Pancreas (tissue), 10 donors: ENCODE results near the gene LRP8. TPM values are rescaled to one million over a fixed set of nuclear protein-coding genes. Genes with fewer than 3 reads are reported as not detected.

Source experiments
- ATAC-seq, 4 donors: fragments of 200-7000 bp; cut with Tn5 transposase; one replicate each; pipeline versions ENCODE4 v1.8.0 to v1.9.1; 2020; ENCODE audit warnings: mild to moderate bottlenecking in 4 of 4, moderate library complexity in 4 of 4
- DNase-seq, 6 donors: peaks; one replicate each; pipeline ENCODE4 v3.0.0-alpha.2; 2020
- FAIRE-seq: peaks from 2 replicates; lab custom pipeline; 2012; peaks lifted over from hg19 to GRCh38; lab: Jason Lieb, UNC
- H3K27ac ChIP-seq, 4 donors: fragments of 200-600 bp; sonication (generic); 1 replicate in 3 of 4; 2 replicates in 1 of 4; pipeline versions ENCODE4 v1.5.0 to v1.8.0; 2020
- H3K27me3 ChIP-seq, 4 donors: fragments of 200-600 bp; one replicate each; pipeline ENCODE4 v1.8.0; 2021
- H3K36me3 ChIP-seq, 3 donors: fragments of 200-600 bp; sonication (generic) in 1 of 3; one replicate each; pipeline versions ENCODE4 v1.5.0 to v1.8.0; 2020 to 2021
- H3K4me1 ChIP-seq, 3 donors: fragments of 200-600 bp; one replicate each; pipeline ENCODE4 v1.8.0; 2021
- H3K4me3 ChIP-seq, 4 donors: fragments of 200-600 bp; sonication (generic) in 2 of 4; one replicate each; pipeline versions ENCODE4 v1.5.0 to v1.8.0; 2020 to 2021
- H3K9me3 ChIP-seq, 4 donors: fragments of 200-600 bp; one replicate each; pipeline ENCODE4 v1.8.0; 2021
- CTCF ChIP-seq, 4 donors: fragments of 200-600 bp; sonication (generic) in 3 of 4; IDR thresholded peaks; one replicate each; pipeline versions ENCODE4 v1.5.0 to v1.8.0; 2021; ENCODE audit warnings: antibody characterized with exemption in 4 of 4
- WGBS, 2 donors: extraction: QIAGEN DNeasy Blood & Tissue Kit; methylation state at CpG; one replicate each; pipeline ENCODE4 v1.1.7; 2013; 5-methylcytosine and 5-hydroxymethylcytosine counted together
- intact Hi-C, 3 donors: fragments of 100-400 bp; cut with DNase I; formaldehyde crosslinking; loops; one replicate each; pipeline versions ENCODE4 v1.11.1 to v1.14.2; 2022
- polyA plus RNA-seq, 2 donors: library from polyadenylated mRNA; stranded (reverse); fragments of 200-250 nt; gene quantifications; one replicate each; pipeline ENCODE4 v1.2.3, GENCODE V29; 2013
- total RNA-seq, 6 donors: library from RNA; stranded (reverse); fragmentation: NEBNext Ultra II Directional in 4 of 6; extraction: Animal tissue kit (Norgen Biotek cat#: 25700) in 4 of 6; gene quantifications; one replicate each; pipeline versions ENCODE4 v1.2.1 to v1.2.4, GENCODE V29; 2021 to 2023
- donor health status: healthy with polysubstance abuse.
- donor health status: DM: no; HTN: no; CAD: no; lungs with moderate emphysema.
- donor health status: DM: no; HTN: no; CAD: no.
- donor health status: control.
- donor health status: control.
- donor health status: Bipolar disorder and iron deficiency.
- donor health status: DM: yes; HTN: yes; CAD: no.
- donor health status: DM: no; HTN: no; CAD: no.
- donor health status: DM: no; HTN: no; CAD: no.
- donor health status: DM: yes; HTN: yes; CAD: no.

LRP8 gene
- total and polyA plus RNA-seq, 8 donors: 0.08 to 2.3 (median 0.59) TPM

GRCh38 chr1:53270107-53270506 lies 57.8 kb downstream of the LRP8 start:
- ATAC-seq (no peak), FAIRE-seq (no peak), DNase-seq (no peak)
- H3K36me3 ChIP-seq: no peaks in the 10 kb centered on the region
- H3K4me3 ChIP-seq: no peak overlapping the region
- 51 to 80% methylated on average over 1 of the region's 1 CpG for WGBS, 2 donors
- no peak overlapping the region for H3K27ac ChIP-seq
- H3K4me1 ChIP-seq: no peaks in the 10 kb centered on the region
- no peak for TF ChIP-seq CTCF (IDR thresholded peaks at IDR 0.05)
- intact Hi-C loops: loop anchor here in 1 of 3 donors (10.0 kb wide), 1 partner anchor 125 kb away; no protein-coding TSS in a partner anchor
- H3K27me3 ChIP-seq: no peaks in the 10 kb centered on the region
- H3K9me3 ChIP-seq: no peaks in the 10 kb centered on the region

- no peak overlapping the region for H3K4me3 ChIP-seq
- intact Hi-C loops: no loop called here
- H3K9me3 ChIP-seq: no peaks in the 10 kb centered on the region
- no peak for TF ChIP-seq CTCF (IDR thresholded peaks at IDR 0.05)
- no peaks in the 10 kb centered on the region for H3K27me3 ChIP-seq
- FAIRE-seq: no peak
- no peak overlapping the region for H3K27ac ChIP-seq
- H3K36me3 ChIP-seq: no peaks in the 10 kb centered on the region
- no peaks in the 10 kb centered on the region for H3K4me1 ChIP-seq
- no peak for DNase-seq
- ATAC-seq: no peak
Observed at GRCh38 chr1:53267761-53268160, 60.1 kb downstream of the LRP8 start.

GRCh38 chr1:53266038-53266437 lies 61.8 kb downstream of the LRP8 start:
- TF ChIP-seq CTCF (IDR thresholded peaks at IDR 0.05): no peak
- H3K27ac ChIP-seq: no peak overlapping the region
- no peaks in the 10 kb centered on the region for H3K36me3 ChIP-seq
- no peak overlapping the region for H3K4me3 ChIP-seq
- no peaks in the 10 kb centered on the region for H3K9me3 ChIP-seq
- no peak for DNase-seq
- no peak for FAIRE-seq
- intact Hi-C loops: no loop called here
- no peaks in the 10 kb centered on the region for H3K4me1 ChIP-seq
- H3K27me3 ChIP-seq: no peaks in the 10 kb centered on the region
- peak in 2 of 4 donors; percentile 21 to 31 for ATAC-seq

- no peak for ATAC-seq
Observed at GRCh38 chr1:53265581-53265980, 62.3 kb downstream of the LRP8 start.

GRCh38 chr1:53264048-53264447 lies 63.8 kb downstream of the LRP8 start:
- ATAC-seq (no peak), DNase-seq (no peak)
- 91 to 93% methylated on average over 10 to 11 of the region's 11 CpGs for WGBS, 2 donors

More at GRCh38 chr1:53265581-53265980, 62.3 kb downstream of the LRP8 start:
- Histone ChIP-seq H3K27ac (no peak overlapping the region), H3K36me3 (no peaks in the 10 kb centered on the region), H3K4me1 (no peaks in the 10 kb centered on the region), H3K4me3 (no peak overlapping the region), H3K9me3 (no peaks in the 10 kb centered on the region), H3K27me3 (no peaks in the 10 kb centered on the region)
- DNase-seq: no peak
- intact Hi-C loops: no loop called here
- WGBS, 2 donors: 90 to 91% methylated on average over 4 of the region's 4 CpGs
- FAIRE-seq: no peak
- TF ChIP-seq CTCF (IDR thresholded peaks at IDR 0.05): no peak

More at GRCh38 chr1:53264048-53264447, 63.8 kb downstream of the LRP8 start:
- Histone ChIP-seq H3K36me3 (no peaks in the 10 kb centered on the region), H3K27me3 (no peaks in the 10 kb centered on the region), H3K4me1 (no peaks in the 10 kb centered on the region), H3K27ac (no peak overlapping the region), H3K4me3 (no peak overlapping the region), H3K9me3 (no peaks in the 10 kb centered on the region)
- FAIRE-seq: no peak
- intact Hi-C loops: no loop called here
- no peak for TF ChIP-seq CTCF (IDR thresholded peaks at IDR 0.05)
